CD14-positive monocyte (primary cell): Measurements from ENCODE around the gene LINC01488. TPM values are rescaled to one million over a fixed set of nuclear protein-coding genes. Genes with fewer than 3 reads are reported as not detected.

Experiments used
- DNase-seq, 3 donors: peaks; one replicate each; pipeline ENCODE4 v3.0.0-alpha.2; 2011 to 2022
- H2AFZ ChIP-seq: 2 replicates; pipeline ENCODE4 v1.6.0; 2012; ENCODE audit warnings: mild to moderate bottlenecking, low read depth, low read length, inconsistent platforms; ENCODE audit not compliant: insufficient read depth, poor library complexity, severe bottlenecking
- H3K27ac ChIP-seq, 2 donors: 1 replicate in 1 of 2; 2 replicates in 1 of 2; pipeline ENCODE4 v1.5.1; 2012 to 2013; ENCODE audit warnings: low read length in 2 of 2, control low read depth in 1 of 2, inconsistent platforms in 1 of 2, low read depth in 1 of 2, mild to moderate bottlenecking in 1 of 2
- H3K27me3 ChIP-seq, 2 donors: one replicate each; pipeline versions ENCODE4 v1.6.0 to v1.6.1; 2011 to 2013; ENCODE audit warnings: low read length in 2 of 2; ENCODE audit not compliant: control insufficient read depth in 2 of 2, insufficient read depth in 2 of 2
- H3K36me3 ChIP-seq, 2 donors: replicated peaks in 1 of 2; 1 replicate in 1 of 2; 2 replicates in 1 of 2; pipeline versions ENCODE4 v1.5.1 to v1.6.1; 2012 to 2013; ENCODE audit warnings: low read length in 2 of 2, control low read depth in 1 of 2, inconsistent platforms in 1 of 2, mild to moderate bottlenecking in 1 of 2; ENCODE audit not compliant: insufficient read depth in 2 of 2, control insufficient read depth in 1 of 2
- H3K4me1 ChIP-seq, 2 donors: 1 replicate in 1 of 2; 2 replicates in 1 of 2; pipeline versions ENCODE4 v1.5.1 to v1.6.1; 2012 to 2013; ENCODE audit warnings: low read length in 2 of 2, control low read depth in 1 of 2, inconsistent platforms in 1 of 2, mild to moderate bottlenecking in 1 of 2, moderate library complexity in 1 of 2; ENCODE audit not compliant: insufficient read depth in 2 of 2, control insufficient read depth in 1 of 2
- H3K4me2 ChIP-seq: replicated peaks from 2 replicates; pipeline ENCODE3; 2012; ENCODE audit warnings: low read length, moderate library complexity, mild to moderate bottlenecking; ENCODE audit not compliant: poor library complexity, severe bottlenecking; ENCODE audit errors: extremely low read depth
- H3K4me3 ChIP-seq, 3 experiments: fragments of 200-600 bp in 1 of 3; sonication (generic) in 1 of 3; replicated peaks in 1 of 3; 1 replicate in 2 of 3; 2 replicates in 1 of 3; pipeline ENCODE4 v1.5.1; 2011 to 2013; ENCODE audit warnings: low read length in 3 of 3, mild to moderate bottlenecking in 3 of 3, control low read depth in 2 of 3, low read depth in 2 of 3, inconsistent platforms in 1 of 3, moderate library complexity in 1 of 3
- H3K79me2 ChIP-seq: 2 replicates; pipeline ENCODE4 v1.6.0; 2012; ENCODE audit warnings: mild to moderate bottlenecking, control low read depth, inconsistent platforms, low read length, moderate library complexity; ENCODE audit not compliant: insufficient read depth
- H3K9ac ChIP-seq: 2 replicates; pipeline ENCODE4 v1.6.0; 2017; ENCODE audit warnings: low read length, mild to moderate bottlenecking; ENCODE audit not compliant: insufficient read depth, poor library complexity, severe bottlenecking
- H3K9me3 ChIP-seq, 2 donors: replicated peaks in 1 of 2; 1 replicate in 1 of 2; 2 replicates in 1 of 2; pipeline versions ENCODE4 v1.5.1 to v1.6.1; 2012 to 2013; ENCODE audit warnings: low read length in 2 of 2, control low read depth in 1 of 2; ENCODE audit not compliant: control insufficient read depth in 1 of 2, insufficient read depth in 1 of 2
- H4K20me1 ChIP-seq: 2 replicates; pipeline ENCODE4 v1.6.0; 2012; ENCODE audit warnings: mild to moderate bottlenecking, low read length, control low read depth, moderate library complexity; ENCODE audit not compliant: insufficient read depth
- H3K27ac Mint-ChIP-seq, 7 donors: one replicate each; pipeline ENCODE4 v1.8.0; 2020; ENCODE audit warnings: mild to moderate bottlenecking in 7 of 7, mixed read lengths in 7 of 7, moderate library complexity in 6 of 7, inconsistent platforms in 2 of 7
- H3K27me3 Mint-ChIP-seq, 3 donors: one replicate each; pipeline ENCODE4 v1.8.0; 2021 to 2022; ENCODE audit warnings: low read depth in 3 of 3, mild to moderate bottlenecking in 3 of 3, mixed read lengths in 3 of 3, moderate library complexity in 3 of 3, inconsistent platforms in 1 of 3
- H3K36me3 Mint-ChIP-seq, 2 donors: one replicate each; pipeline ENCODE4 v1.8.0; 2020; ENCODE audit warnings: mixed read lengths in 2 of 2, inconsistent platforms in 1 of 2, mild to moderate bottlenecking in 1 of 2
- H3K4me1 Mint-ChIP-seq: one replicate; pipeline ENCODE4 v1.8.0; 2020; ENCODE audit warnings: mild to moderate bottlenecking, mixed read lengths
- H3K4me3 Mint-ChIP-seq, 2 donors: one replicate each; pipeline ENCODE4 v1.8.0; 2020; ENCODE audit warnings: mild to moderate bottlenecking in 2 of 2, mixed read lengths in 2 of 2, moderate library complexity in 1 of 2
- H3K9me3 Mint-ChIP-seq, 7 donors: one replicate each; pipeline ENCODE4 v1.8.0; 2020 to 2022; ENCODE audit warnings: mixed read lengths in 7 of 7, mild to moderate bottlenecking in 6 of 7, moderate library complexity in 6 of 7, inconsistent platforms in 2 of 7
- WGBS: methylation state at CpG from one replicate; pipeline ENCODE4 v1.1.5; 2013; ENCODE audit warnings: missing lambda C conversion rate; ENCODE audit not compliant: insufficient coverage; 5-methylcytosine and 5-hydroxymethylcytosine counted together
- intact Hi-C, 2 donors: fragments of 100-400 bp; cut with micrococcal nuclease; formaldehyde crosslinking; loops; one replicate each; pipeline versions ENCODE4 v1.15.0 to v1.15.1; 2023
- polyA plus RNA-seq, 3 donors: library from polyadenylated mRNA; depleted of rRNA in 1 of 3; unstranded in 2 of 3; stranded (reverse) in 1 of 3; fragments of 300-500 nt in 2 of 3; fragments of >200 nt in 1 of 3; fragmentation: Illumina TruSeq in 2 of 3; gene quantifications; 1 replicate in 2 of 3; 2 replicates in 1 of 3; pipeline ENCODE4 v1.2.3, GENCODE V29; 2012 to 2021
- TF ChIP-seq, protein P1 (sequence below): fragments of 200-600 bp; IDR thresholded peaks from one replicate; pipeline ENCODE4 v1.8.0; 2022; ENCODE audit warnings: antibody characterized with exemption, mild to moderate bottlenecking

The LINC01488 gene
- polyA plus RNA-seq, 3 donors: not detected

DNA sequence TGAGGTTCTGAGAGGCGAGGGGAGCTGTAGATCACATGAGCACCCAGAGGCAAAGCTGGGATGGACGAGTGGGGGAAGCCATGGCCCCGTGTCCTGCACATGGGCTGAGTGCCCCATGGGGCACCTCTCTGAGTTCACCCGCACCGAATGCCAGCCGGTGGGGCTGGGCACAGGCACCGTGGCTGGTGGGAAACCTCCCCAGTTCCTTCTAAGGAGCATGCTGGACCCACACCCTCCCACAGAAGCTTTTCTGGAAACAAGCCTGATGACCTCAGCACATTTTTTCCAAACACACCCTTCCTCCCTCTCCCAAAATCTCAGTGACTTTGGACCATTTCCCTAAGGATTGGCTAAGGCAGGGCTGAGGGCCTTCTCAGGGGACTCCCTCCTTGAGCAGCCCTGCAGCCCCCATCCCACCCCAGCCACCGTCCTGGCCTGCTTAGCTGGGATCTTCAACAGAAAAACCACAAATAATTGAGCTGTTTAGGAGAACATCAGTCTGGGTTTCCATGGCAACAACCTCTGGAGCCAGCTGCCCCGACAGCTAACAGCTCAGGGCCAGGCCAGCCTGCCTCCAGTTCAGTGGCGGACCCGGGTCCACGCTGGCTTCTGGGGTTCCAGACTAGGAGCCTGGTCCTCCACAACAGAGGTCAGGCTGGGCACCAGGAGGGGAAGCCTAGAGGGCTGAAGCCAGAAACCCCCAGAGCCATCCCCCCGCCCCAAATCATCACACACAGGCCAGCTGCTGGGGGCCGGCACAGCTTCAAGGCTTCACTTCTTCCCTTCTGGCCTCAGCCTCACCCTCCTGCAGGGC is 18.1 kb upstream of the LINC01488 start:
- TF ChIP-seq, protein P1, sequence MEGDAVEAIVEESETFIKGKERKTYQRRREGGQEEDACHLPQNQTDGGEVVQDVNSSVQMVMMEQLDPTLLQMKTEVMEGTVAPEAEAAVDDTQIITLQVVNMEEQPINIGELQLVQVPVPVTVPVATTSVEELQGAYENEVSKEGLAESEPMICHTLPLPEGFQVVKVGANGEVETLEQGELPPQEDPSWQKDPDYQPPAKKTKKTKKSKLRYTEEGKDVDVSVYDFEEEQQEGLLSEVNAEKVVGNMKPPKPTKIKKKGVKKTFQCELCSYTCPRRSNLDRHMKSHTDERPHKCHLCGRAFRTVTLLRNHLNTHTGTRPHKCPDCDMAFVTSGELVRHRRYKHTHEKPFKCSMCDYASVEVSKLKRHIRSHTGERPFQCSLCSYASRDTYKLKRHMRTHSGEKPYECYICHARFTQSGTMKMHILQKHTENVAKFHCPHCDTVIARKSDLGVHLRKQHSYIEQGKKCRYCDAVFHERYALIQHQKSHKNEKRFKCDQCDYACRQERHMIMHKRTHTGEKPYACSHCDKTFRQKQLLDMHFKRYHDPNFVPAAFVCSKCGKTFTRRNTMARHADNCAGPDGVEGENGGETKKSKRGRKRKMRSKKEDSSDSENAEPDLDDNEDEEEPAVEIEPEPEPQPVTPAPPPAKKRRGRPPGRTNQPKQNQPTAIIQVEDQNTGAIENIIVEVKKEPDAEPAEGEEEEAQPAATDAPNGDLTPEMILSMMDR: no peak
- no peaks in the 10 kb centered on the region for H3K79me2 ChIP-seq
- Mint-ChIP-seq H3K9me3 (peaks cover 10 to 17% (median 16%) of the 10 kb centered on the region in 7 donors), H3K36me3 (no peaks in the 10 kb centered on the region), H3K27ac (no peak overlapping the region), H3K4me3 (no peak overlapping the region), H3K27me3 (peaks cover 2 to 10% (median 4%) of the 10 kb centered on the region in 3 donors), H3K4me1 (no peaks in the 10 kb centered on the region)
- no peaks in the 10 kb centered on the region for H4K20me1 ChIP-seq
- H3K27ac ChIP-seq: no peak overlapping the region
- H2AFZ ChIP-seq: no peak overlapping the region
- no peaks in the 10 kb centered on the region for H3K36me3 ChIP-seq
- H3K27me3 ChIP-seq: no peaks in the 10 kb centered on the region
- peaks cover 9 to 17% of the 10 kb centered on the region in 2 donors for H3K9me3 ChIP-seq
- H3K4me3 ChIP-seq: no peak overlapping the region
- H3K4me2 ChIP-seq: no peak overlapping the region
- no peak overlapping the region for H3K9ac ChIP-seq
- DNase-seq: no peak
- intact Hi-C loops: no loop called here
- no peaks in the 10 kb centered on the region for H3K4me1 ChIP-seq
- WGBS: 82% methylated on average over 9 of the region's 14 CpGs

DNA sequence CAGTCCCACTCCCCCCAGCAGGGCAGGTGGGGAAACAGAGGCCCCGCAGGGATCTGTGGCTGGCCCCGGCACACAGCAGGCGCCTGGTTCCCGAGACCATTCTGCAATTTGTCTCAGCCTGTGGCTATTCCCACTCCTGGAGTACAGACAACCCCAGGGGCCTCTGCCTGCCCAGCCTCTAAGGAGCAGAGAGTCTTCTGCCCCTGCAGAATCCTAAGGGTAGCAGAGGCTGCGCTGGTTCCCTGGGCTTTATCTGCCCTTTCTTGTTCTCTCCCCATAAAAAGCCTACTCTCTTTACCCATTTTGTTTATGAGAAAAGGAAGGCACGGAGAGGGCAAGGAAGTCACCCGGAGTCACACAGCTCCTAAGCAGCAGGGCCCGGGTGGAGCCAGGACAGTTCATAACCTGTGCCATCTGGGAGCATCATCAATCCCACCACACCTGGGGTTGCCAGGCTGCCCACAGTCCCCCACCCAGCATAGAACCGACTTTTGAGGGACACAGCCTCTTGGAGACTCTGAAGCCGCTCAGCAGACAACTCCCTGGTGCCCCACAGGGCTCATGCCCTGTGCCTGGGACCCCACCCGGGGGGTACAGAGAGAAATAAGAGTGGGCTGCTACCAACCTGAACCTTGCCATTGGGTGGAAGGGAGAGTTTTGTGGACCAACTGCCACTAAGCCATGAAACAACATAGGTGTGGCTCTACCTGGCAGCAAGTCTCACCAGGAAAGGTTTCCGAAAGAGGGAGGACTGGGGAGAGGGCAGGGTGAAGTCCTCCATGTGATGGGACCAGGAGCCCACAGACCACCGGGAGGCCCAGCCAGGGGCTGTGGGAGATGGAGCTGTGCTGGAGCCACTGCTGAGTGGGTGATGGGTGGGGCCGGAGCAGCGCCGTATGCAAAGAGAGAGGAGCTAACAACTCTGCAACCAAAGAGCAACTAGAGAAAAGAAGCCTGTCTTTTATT is 17.2 kb upstream of the LINC01488 start:
- Histone ChIP-seq H3K4me1 (no peaks in the 10 kb centered on the region), H3K27ac (no peak overlapping the region), H3K4me2 (no peak overlapping the region), H3K4me3 (no peak overlapping the region), H3K9me3 (peaks cover 9 to 17% of the 10 kb centered on the region in 2 donors), H4K20me1 (no peaks in the 10 kb centered on the region), H3K36me3 (no peaks in the 10 kb centered on the region), H2AFZ (no peak overlapping the region), H3K79me2 (no peaks in the 10 kb centered on the region), H3K9ac (no peak overlapping the region), H3K27me3 (no peaks in the 10 kb centered on the region)
- Mint-ChIP-seq H3K9me3 (peaks cover 10 to 17% (median 16%) of the 10 kb centered on the region in 7 donors), H3K4me1 (no peaks in the 10 kb centered on the region), H3K4me3 (no peak overlapping the region), H3K27ac (no peak overlapping the region), H3K27me3 (peaks cover 2 to 11% (median 4%) of the 10 kb centered on the region in 3 donors), H3K36me3 (no peaks in the 10 kb centered on the region)
- WGBS: 96% methylated on average over 9 of the region's 16 CpGs
- DNase-seq: no peak
- intact Hi-C loops: no loop called here
- TF ChIP-seq, protein P1: no peak
